Right cardiac atrium (tissue), 5 donors: ENCODE results near the gene SELENOF. TPM values are rescaled to one million over a fixed set of nuclear protein-coding genes. Genes with fewer than 3 reads are reported as not detected.

ENCODE experiments used
- ATAC-seq, 2 donors: fragments of 200-7000 bp; cut with Tn5 transposase; one replicate each; pipeline versions ENCODE4 v1.8.0 to v1.9.1; 2020; ENCODE audit warnings: moderate library complexity in 2 of 2, mild to moderate bottlenecking in 1 of 2
- DNase-seq, 3 donors: peaks; one replicate each; pipeline ENCODE4 v3.0.0-alpha.2; 2020
- H3K27ac ChIP-seq: one replicate; pipeline ENCODE4 v1.5.1; 2013; ENCODE audit warnings: mild to moderate bottlenecking, low read length, control low read depth, moderate library complexity
- H3K27me3 ChIP-seq: one replicate; pipeline ENCODE4 v1.6.1; 2013; ENCODE audit not compliant: control insufficient read depth, insufficient read depth
- H3K4me1 ChIP-seq: one replicate; pipeline ENCODE4 v1.6.1; 2013; ENCODE audit warnings: low read length; ENCODE audit not compliant: control insufficient read depth, insufficient read depth
- H3K4me3 ChIP-seq: one replicate; pipeline ENCODE4 v1.5.1; 2013; ENCODE audit warnings: low read length, control low read depth
- H3K9me3 ChIP-seq: one replicate; pipeline ENCODE4 v1.6.1; 2013; ENCODE audit warnings: low read length; ENCODE audit not compliant: control insufficient read depth
- WGBS: extraction: QIAGEN DNeasy Blood & Tissue Kit; methylation state at CpG from one replicate; pipeline ENCODE4 v1.1.7; 2013; 5-methylcytosine and 5-hydroxymethylcytosine counted together
- intact Hi-C, 4 donors: fragments of 100-400 bp; cut with DNase I; formaldehyde crosslinking; loops; one replicate each; pipeline versions ENCODE4 v1.11.0 to v1.14.0; 2022 to 2023
- polyA plus RNA-seq: library from polyadenylated mRNA; stranded (reverse); fragments of 200-250 nt; gene quantifications from one replicate; pipeline ENCODE4 v1.2.3, GENCODE V29; 2013
- total RNA-seq, 4 donors: library from RNA; stranded (reverse); fragmentation: NEBNext Ultra II Directional; extraction: Animal tissue kit (Norgen Biotek cat#: 25700); gene quantifications; one replicate each; pipeline ENCODE4 v1.2.1, GENCODE V29; 2021
- donor health status: healthy with polysubstance abuse.
- donor health status: DM: no; HTN: yes; CAD: no.
- donor health status: DM: no; HTN: no; CAD: no.
- donor health status: DM: no; HTN: yes; CAD: no; lungs with severe emphysema.
- donor health status: DM: yes; HTN: yes; CAD: no.

SELENOF gene
- total and polyA plus RNA-seq, 5 donors, result 90.8 to 119 (median 102) TPM

- DNase-seq (no peak), ATAC-seq (no peak)
- no peak overlapping the region for H3K27ac ChIP-seq
- H3K4me1 ChIP-seq, result no peaks in the 10 kb centered on the region
- no peaks in the 10 kb centered on the region for H3K27me3 ChIP-seq
- intact Hi-C loops, result no loop called here
- no peaks in the 10 kb centered on the region for H3K9me3 ChIP-seq
- no peak overlapping the region for H3K4me3 ChIP-seq
- 95% methylated on average over 3 of the region's 3 CpGs for WGBS
Observed at GRCh38 chr1:86858524-86859261, 55.2 kb downstream of the SELENOF start.

GRCh38 chr1:86856196-86856595 lies 57.7 kb downstream of the SELENOF start:
- Histone ChIP-seq H3K4me1 (no peaks in the 10 kb centered on the region), H3K27me3 (no peaks in the 10 kb centered on the region), H3K4me3 (no peak overlapping the region), H3K27ac (no peak overlapping the region), H3K9me3 (no peaks in the 10 kb centered on the region)
- no peak for DNase-seq
- no peak for ATAC-seq
- intact Hi-C loops, result no loop called here
- WGBS, result 93% methylated on average over 6 of the region's 6 CpGs

- intact Hi-C loops, result no loop called here
Observed at GRCh38 chr1:86854352-86854751, 59.6 kb downstream of the SELENOF start.

GRCh38 chr1:86852782-86853408 lies 61.0 kb downstream of the SELENOF start:
- WGBS, result 87% methylated on average over 7 of the region's 7 CpGs
- Histone ChIP-seq H3K27me3 (no peaks in the 10 kb centered on the region), H3K9me3 (no peaks in the 10 kb centered on the region), H3K27ac (no peak overlapping the region), H3K4me1 (no peaks in the 10 kb centered on the region), H3K4me3 (no peak overlapping the region)
- no peak for DNase-seq
- no peak for ATAC-seq
- intact Hi-C loops, result no loop called here

More at GRCh38 chr1:86854352-86854751, 59.6 kb downstream of the SELENOF start:
- 91% methylated on average over 3 of the region's 3 CpGs for WGBS
- Histone ChIP-seq H3K27me3 (no peaks in the 10 kb centered on the region), H3K27ac (no peak overlapping the region), H3K4me1 (no peaks in the 10 kb centered on the region), H3K4me3 (no peak overlapping the region), H3K9me3 (no peaks in the 10 kb centered on the region)
- no peak for DNase-seq
- ATAC-seq, result no peak

GRCh38 chr1:86852289-86852688 lies 61.6 kb downstream of the SELENOF start:
- WGBS, result 90% methylated on average over 9 of the region's 9 CpGs
- intact Hi-C loops, result no loop called here
- Histone ChIP-seq H3K4me3 (no peak overlapping the region), H3K27me3 (no peaks in the 10 kb centered on the region), H3K9me3 (no peaks in the 10 kb centered on the region), H3K4me1 (no peaks in the 10 kb centered on the region), H3K27ac (no peak overlapping the region)
- ATAC-seq, result no peak
- no peak for DNase-seq

GRCh38 chr1:86849756-86850155 lies 64.2 kb downstream of the SELENOF start:
- Histone ChIP-seq H3K9me3 (no peaks in the 10 kb centered on the region), H3K4me1 (no peaks in the 10 kb centered on the region), H3K4me3 (no peak overlapping the region), H3K27me3 (no peaks in the 10 kb centered on the region), H3K27ac (no peak overlapping the region)
- no peak for DNase-seq
- intact Hi-C loops, result no loop called here
- 94% methylated on average over 3 of the region's 3 CpGs for WGBS
- no peak for ATAC-seq

GRCh38 chr1:86848654-86849053 lies 65.3 kb downstream of the SELENOF start:
- no peak overlapping the region for H3K4me3 ChIP-seq
- 76% methylated on average over 2 of the region's 2 CpGs for WGBS
- H3K9me3 ChIP-seq, result no peaks in the 10 kb centered on the region
- intact Hi-C loops, result no loop called here
- DNase-seq (no peak), ATAC-seq (no peak)
- no peaks in the 10 kb centered on the region for H3K4me1 ChIP-seq
- H3K27ac ChIP-seq, result no peak overlapping the region
- no peaks in the 10 kb centered on the region for H3K27me3 ChIP-seq

GRCh38 chr1:86846164-86846647 lies 67.7 kb downstream of the SELENOF start:
- Histone ChIP-seq H3K4me1 (no peaks in the 10 kb centered on the region), H3K27ac (no peak overlapping the region), H3K9me3 (no peaks in the 10 kb centered on the region), H3K4me3 (no peak overlapping the region), H3K27me3 (no peaks in the 10 kb centered on the region)
- ATAC-seq (peak in 1 of 2 donors; percentile 31), DNase-seq (no peak)
- 31% methylated on average over 2 of the region's 2 CpGs for WGBS
- intact Hi-C loops, result no loop called here

- DNase-seq (no peak), ATAC-seq (no peak)
- no peaks in the 10 kb centered on the region for H3K27me3 ChIP-seq
- no peaks in the 10 kb centered on the region for H3K4me1 ChIP-seq
- intact Hi-C loops, result no loop called here
- H3K27ac ChIP-seq, result no peak overlapping the region
- 85% methylated on average over 3 of the region's 3 CpGs for WGBS
- no peaks in the 10 kb centered on the region for H3K9me3 ChIP-seq
- no peak overlapping the region for H3K4me3 ChIP-seq
Observed at GRCh38 chr1:86845514-86845913, 68.4 kb downstream of the SELENOF start.

- Histone ChIP-seq H3K9me3 (no peaks in the 10 kb centered on the region), H3K27ac (no peak overlapping the region), H3K4me1 (no peaks in the 10 kb centered on the region), H3K4me3 (no peak overlapping the region), H3K27me3 (no peaks in the 10 kb centered on the region)
- 84% methylated on average over 1 of the region's 1 CpG for WGBS
- ATAC-seq (no peak), DNase-seq (no peak)
- intact Hi-C loops, result no loop called here
Observed at GRCh38 chr1:86841116-86841515, 72.8 kb downstream of the SELENOF start.

- DNase-seq (peak; percentile 73 to 81 (median 73)), ATAC-seq (peak; percentile 88 to 91)
- H3K27me3 ChIP-seq, result no peaks in the 10 kb centered on the region
- no peaks in the 10 kb centered on the region for H3K4me1 ChIP-seq
- 54% methylated on average over 17 of the region's 17 CpGs for WGBS
- intact Hi-C loops, result loop anchor here in 3 of 4 donors (5.0 kb wide), 2 partner anchors 134 to 249 kb away; no protein-coding TSS in a partner anchor
- no peak overlapping the region for H3K4me3 ChIP-seq
- H3K27ac ChIP-seq, result no peak overlapping the region
- no peaks in the 10 kb centered on the region for H3K9me3 ChIP-seq
Observed at GRCh38 chr1:86833461-86834215, 80.3 kb downstream of the SELENOF start.
